ENCODE measurements around the gene OBSCN. TPM values are rescaled to one million over a fixed set of nuclear protein-coding genes. Genes with fewer than 3 reads are reported as not detected.

Gene OBSCN
- total and polyA plus RNA-seq, 2 donors (not counting 3 experiments of a cell fraction or from before 2014, with no cell fraction given) = 1.5 to 2.9 TPM

DNA sequence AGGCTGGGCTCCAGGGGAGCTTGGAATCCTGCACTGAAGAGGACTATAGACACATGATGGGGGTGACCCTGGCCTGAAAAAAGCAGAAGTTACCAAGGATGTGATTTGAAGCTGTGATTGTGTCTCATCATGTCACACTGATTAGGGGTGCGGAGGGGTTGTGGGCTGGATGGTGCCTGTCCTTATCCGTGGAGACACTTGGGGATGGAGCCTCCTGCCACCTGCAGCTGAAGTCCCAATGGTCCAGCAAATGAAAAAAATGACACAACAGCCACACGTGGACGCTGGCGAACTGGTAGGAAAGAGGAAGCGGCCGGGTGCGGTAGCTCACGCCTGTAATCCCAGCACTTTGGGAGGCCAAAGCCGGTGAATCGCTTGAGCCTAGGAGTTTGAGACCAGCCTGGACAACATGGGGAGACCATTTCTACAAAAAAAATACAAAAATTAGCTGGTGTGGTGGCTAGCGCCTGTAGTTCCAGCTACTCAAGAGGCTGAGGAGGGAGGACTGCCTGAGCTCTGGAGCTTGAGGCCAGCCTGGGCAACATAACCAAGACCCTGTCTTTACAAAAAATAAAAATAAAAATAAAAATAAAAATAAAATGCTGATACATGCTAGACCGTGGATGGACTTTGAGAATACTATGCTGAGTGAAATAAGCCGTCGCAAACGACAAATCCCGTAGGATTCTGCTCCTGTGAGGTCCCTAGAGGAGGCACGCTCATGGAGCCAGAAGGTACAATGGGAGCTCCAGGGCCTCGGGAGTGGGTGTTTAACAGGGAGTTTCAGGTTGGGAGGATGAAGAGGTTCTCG is 43.1 kb upstream of the OBSCN start:
- TF ChIP-seq JUN (IDR thresholded peaks at IDR 0.05; ENCODE audit: borderline replicate concordance, insufficient read depth, insufficient read length, low read depth) (no peak), MYC (IDR thresholded peaks at IDR 0.05; ENCODE audit: low read depth, low read length) (no peak), EZH2 (IDR thresholded peaks at IDR 0.05; ENCODE audit: borderline replicate concordance, low read depth, low read length, severe bottlenecking) (no peak), POLR2AphosphoS5 (IDR thresholded peaks at IDR 0.05; ENCODE audit: insufficient read depth, low read depth, low read length) (no peak), POLR2A (IDR thresholded peaks at IDR 0.05; ENCODE audit: low read depth, low read length) (no peak), FOS (IDR thresholded peaks at IDR 0.05; ENCODE audit: borderline replicate concordance, insufficient read depth, low read length) (no peak), GATA2 (IDR thresholded peaks at IDR 0.05; ENCODE audit: insufficient read depth, insufficient read length, low read depth, low read length) (no peak)
- TF ChIP-seq, protein P1, sequence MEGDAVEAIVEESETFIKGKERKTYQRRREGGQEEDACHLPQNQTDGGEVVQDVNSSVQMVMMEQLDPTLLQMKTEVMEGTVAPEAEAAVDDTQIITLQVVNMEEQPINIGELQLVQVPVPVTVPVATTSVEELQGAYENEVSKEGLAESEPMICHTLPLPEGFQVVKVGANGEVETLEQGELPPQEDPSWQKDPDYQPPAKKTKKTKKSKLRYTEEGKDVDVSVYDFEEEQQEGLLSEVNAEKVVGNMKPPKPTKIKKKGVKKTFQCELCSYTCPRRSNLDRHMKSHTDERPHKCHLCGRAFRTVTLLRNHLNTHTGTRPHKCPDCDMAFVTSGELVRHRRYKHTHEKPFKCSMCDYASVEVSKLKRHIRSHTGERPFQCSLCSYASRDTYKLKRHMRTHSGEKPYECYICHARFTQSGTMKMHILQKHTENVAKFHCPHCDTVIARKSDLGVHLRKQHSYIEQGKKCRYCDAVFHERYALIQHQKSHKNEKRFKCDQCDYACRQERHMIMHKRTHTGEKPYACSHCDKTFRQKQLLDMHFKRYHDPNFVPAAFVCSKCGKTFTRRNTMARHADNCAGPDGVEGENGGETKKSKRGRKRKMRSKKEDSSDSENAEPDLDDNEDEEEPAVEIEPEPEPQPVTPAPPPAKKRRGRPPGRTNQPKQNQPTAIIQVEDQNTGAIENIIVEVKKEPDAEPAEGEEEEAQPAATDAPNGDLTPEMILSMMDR (IDR thresholded peaks at IDR 0.05; ENCODE audit: extremely low read depth in 1 of 2, insufficient read depth in 1 of 2, low read depth in 1 of 2, low read length in 2 of 2) = no peak
- TF ChIP-seq, protein P2, sequence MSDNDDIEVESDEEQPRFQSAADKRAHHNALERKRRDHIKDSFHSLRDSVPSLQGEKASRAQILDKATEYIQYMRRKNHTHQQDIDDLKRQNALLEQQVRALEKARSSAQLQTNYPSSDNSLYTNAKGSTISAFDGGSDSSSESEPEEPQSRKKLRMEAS (IDR thresholded peaks at IDR 0.05; ENCODE audit: insufficient read depth, insufficient read length) = no peak
- H3K9me1 ChIP-seq (replicated peaks; ENCODE audit: control insufficient read depth, extremely low read depth, insufficient read depth, low read length) = no peaks in the 10 kb centered on the region
- no peaks in the 10 kb centered on the region for H4K20me1 ChIP-seq (replicated peaks; ENCODE audit: control insufficient read depth, extremely low read depth, insufficient read depth, low read length)
- BruUV-seq (replicated peaks) = TSS peak; percentile 77
- intact Hi-C loops (cut with micrococcal nuclease) (loop anchor here (1.0 to 10.0 kb wide), 8 partner anchors 24 to 380 kb away; partner anchors contain the start of genes C1orf35, GUK1, MRPL55 and RNF187), dilution Hi-C loops (cut with MboI; ENCODE audit: extremely low pct_ligation_motif_present, low sequenced_read_pairs) (no loop called here)
- H3K4me2 ChIP-seq (ENCODE audit: insufficient read depth, low read length) = peak overlapping the region; percentile 86
- ChIA-PET POLR2A (interaction anchor here (0.9 to 1.7 kb wide), 7 partner anchors 14 to 81 kb away, joined by 3 to 6 read pairs (median 4); no protein-coding TSS in a partner anchor), CTCF (interaction anchor here (0.6 to 4.9 kb wide), 16 partner anchors 8 to 293 kb away, joined by 3 to 43 read pairs (median 4); partner anchors contain the start of genes GUK1 and MRPL55)
- H2AFZ ChIP-seq (ENCODE audit: low read depth, low read length) = peak overlapping the region; percentile 82
- peaks cover 10% of the 10 kb centered on the region for H3K79me2 ChIP-seq (ENCODE audit: control insufficient read depth, insufficient read depth, low read length)
- peak overlapping the region; percentile 45 for H3K9ac ChIP-seq (replicated peaks; ENCODE audit: extremely low read depth, insufficient read depth, low read length)
- H3K27ac ChIP-seq (ENCODE audit: insufficient read depth, low read depth, low read length) = peak overlapping the region; percentile 59
- FAIRE-seq (no peak), DNase-seq (ENCODE audit: low read depth, low spot score) (no peak)
- H3K4me1 ChIP-seq (ENCODE audit: control insufficient read depth, extremely low read depth, insufficient read depth, low read length) = peaks cover 29% of the 10 kb centered on the region
- no peaks in the 10 kb centered on the region for H3K9me3 ChIP-seq (replicated peaks; ENCODE audit: control insufficient read depth, insufficient read depth, low read length)
- H3K4me3 ChIP-seq (replicated peaks in 1 of 3; ENCODE audit: insufficient read depth in 1 of 3, low read depth in 1 of 3, low read length in 3 of 3) = peak overlapping the region in 2 of 3 experiments; percentile 31 to 55
- H3K36me3 ChIP-seq (ENCODE audit: control insufficient read depth in 2 of 2, extremely low read depth in 1 of 2, insufficient read depth in 2 of 2, low read length in 2 of 2) = no peaks in the 10 kb centered on the region
- H3K27me3 ChIP-seq (ENCODE audit: control insufficient read depth in 2 of 2, insufficient read depth in 2 of 2, low read length in 2 of 2) = no peaks in the 10 kb centered on the region
